K562 (cell line): ENCODE data around the gene SIRT5. TPM values are rescaled to one million over a fixed set of nuclear protein-coding genes. Genes with fewer than 3 reads are reported as not detected.

ENCODE experiments used
- ATAC-seq: fragments of 200-7000 bp; cut with Tn5 transposase; 3 replicates; pipeline ENCODE4 v1.9.1; 2020; ENCODE audit warnings: moderate library complexity
- BruUV-seq: library from RNA; stranded (reverse); fragments of 400-500 nt; replicated peaks from 2 replicates; lab custom pipeline; 2021; lab: Mats Ljungman, UMichigan
- CTCF ChIA-PET: fragments of 300-600 bp; formaldehyde crosslinking; extraction: SDS; loops from one replicate; lab custom pipeline; 2021; ENCODE audit warnings: low intra/inter-chr PET ratio; lab: Yijun Ruan, JAX
- POLR2A ChIA-PET: fragments of 300-600, 350-650 bp; sonication (Branson Sonifier 250); formaldehyde crosslinking; extraction: SDS; loops from one replicate; lab custom pipeline; 2021; ENCODE audit warnings: antibody characterized with exemption, inconsistent platforms; lab: Yijun Ruan, JAX
- DNase-seq, 4 experiments: peaks; one replicate each; pipeline versions ENCODE4 v3.0.0 to v3.0.0-alpha.2; 2011 to 2018; ENCODE audit warnings: low spot score in 3 of 4, mixed read lengths in 3 of 4; ENCODE audit errors: extremely low read depth in 1 of 4
- FAIRE-seq: peaks from 2 replicates; lab custom pipeline; 2011; peaks lifted over from hg19 to GRCh38; lab: Jason Lieb, UNC
- H2AFZ ChIP-seq: 2 replicates; pipeline ENCODE4 v1.6.0; 2011; ENCODE audit warnings: low read depth, low read length, control low read depth, inconsistent platforms
- H3K27ac ChIP-seq: fragments of 200-600 bp; 3 replicates; pipeline ENCODE4 v1.8.0; 2011; ENCODE audit warnings: low read depth, mild to moderate bottlenecking, control low read depth, inconsistent platforms, low read length, moderate library complexity, mixed read lengths; ENCODE audit errors: extremely low read depth
- H3K27me3 ChIP-seq, 2 experiments: fragments of 300-600 bp in 1 of 2; 2 replicates in 1 of 2; 3 replicates in 1 of 2; pipeline versions ENCODE4 v1.6.0 to v1.8.0; 2011; ENCODE audit warnings: inconsistent platforms in 2 of 2, low read length in 2 of 2, mild to moderate bottlenecking in 1 of 2, mixed read lengths in 1 of 2, moderate library complexity in 1 of 2; ENCODE audit not compliant: control insufficient read depth in 2 of 2, insufficient read depth in 2 of 2
- H3K36me3 ChIP-seq: fragments of 300-600 bp; 3 replicates; pipeline ENCODE4 v1.8.0; 2011; ENCODE audit warnings: mild to moderate bottlenecking, low read length, inconsistent platforms; ENCODE audit not compliant: control insufficient read depth, insufficient read depth
- H3K4me1 ChIP-seq, 2 experiments: fragments of 200-600 bp in 1 of 2; replicated peaks in 1 of 2; 2 replicates in 1 of 2; 3 replicates in 1 of 2; pipeline versions ENCODE4 v1.5.1 to v1.8.0; 2011; ENCODE audit warnings: inconsistent platforms in 2 of 2, low read length in 2 of 2, mild to moderate bottlenecking in 1 of 2, mixed read lengths in 1 of 2, moderate library complexity in 1 of 2; ENCODE audit not compliant: control insufficient read depth in 2 of 2, insufficient read depth in 2 of 2
- H3K4me2 ChIP-seq: 2 replicates; pipeline ENCODE4 v1.6.1; 2011; ENCODE audit warnings: low read length, control low read depth, inconsistent platforms, mixed read lengths; ENCODE audit not compliant: insufficient read depth
- H3K4me3 ChIP-seq: fragments of 200-600 bp; sonication (generic), shearing (Covaris generic); 2 replicates; pipeline ENCODE4 v1.5.1; 2016; ENCODE audit warnings: control low read depth, inconsistent platforms
- H3K79me2 ChIP-seq: fragments of 200-600 bp; 3 replicates; pipeline ENCODE4 v1.8.0; 2011; ENCODE audit warnings: low read length, inconsistent platforms; ENCODE audit not compliant: control insufficient read depth, insufficient read depth
- H3K9ac ChIP-seq, 2 experiments: 2 replicates each; pipeline versions ENCODE4 v1.6.0 to v1.6.1; 2011; ENCODE audit warnings: low read depth in 2 of 2, low read length in 2 of 2, control low read depth in 1 of 2, inconsistent platforms in 1 of 2, mild to moderate bottlenecking in 1 of 2, mixed read lengths in 1 of 2; ENCODE audit not compliant: insufficient read depth in 1 of 2
- H3K9me1 ChIP-seq: one replicate; pipeline ENCODE4 v1.6.0; 2011; ENCODE audit warnings: inconsistent platforms, mild to moderate bottlenecking, low read length, moderate library complexity; ENCODE audit not compliant: control insufficient read depth, insufficient read depth
- H3K9me3 ChIP-seq: replicated peaks from 2 replicates; pipeline ENCODE4 v1.5.1; 2011; ENCODE audit warnings: low read depth, low read length, inconsistent platforms; ENCODE audit not compliant: control insufficient read depth, insufficient read depth
- H4K20me1 ChIP-seq: replicated peaks from 2 replicates; pipeline ENCODE4 v1.6.1; 2011; ENCODE audit warnings: low read length, inconsistent platforms, mixed read lengths; ENCODE audit not compliant: control insufficient read depth, insufficient read depth
- ATF3 ChIP-seq, 2 experiments: fragments of 450-650 bp in 1 of 2; sonication (generic) in 1 of 2; formaldehyde crosslinking in 1 of 2; IDR thresholded peaks in 1 of 2; conservative IDR thresholded peaks in 1 of 2; 2 replicates each; pipeline versions ENCODE4 v1.6.1 to v1.8.1; 2016 to 2023; ENCODE audit warnings: mild to moderate bottlenecking in 2 of 2, moderate library complexity in 2 of 2, inconsistent platforms in 1 of 2, missing genetic modification reagents in 1 of 2
- JUND ChIP-seq, 2 experiments: IDR thresholded peaks; 2 replicates in 1 of 2; 3 replicates in 1 of 2; pipeline ENCODE4 v1.6.1; 2011; ENCODE audit warnings: borderline replicate concordance in 2 of 2, low read depth in 2 of 2, low read length in 2 of 2, improper control_type of control experiment in 1 of 2, missing biosample characterization in 1 of 2, missing genetic modification characterization in 1 of 2, missing genetic modification reagents in 1 of 2
- LEF1 ChIP-seq: fragments of 450-650 bp; IDR thresholded peaks from 2 replicates; pipeline ENCODE4 v1.6.1; 2016; ENCODE audit warnings: mild to moderate bottlenecking
- PHB ChIP-seq: fragments of 250-450 bp; sonication (Bioruptor Pico); IDR thresholded peaks from 2 replicates; pipeline ENCODE4 v1.5.0; 2021
- WGBS: fragments of 100-300 bp; shearing (Covaris generic); methylation state at CpG from one replicate; pipeline ENCODE4 v1.1.6; 2016; ENCODE audit warnings: low coverage, mixed read lengths; ENCODE audit not compliant: insufficient coverage; ENCODE audit errors: missing lambda C conversion rate; 5-methylcytosine and 5-hydroxymethylcytosine counted together
- in situ Hi-C: fragments of 300-500 bp; cut with MboI; formaldehyde crosslinking; loops from 4 replicates; pipeline ENCODE4 v1.15.0; 2018; ENCODE audit warnings: inconsistent platforms, mixed read lengths
- intact Hi-C: fragments of 100-400 bp; cut with micrococcal nuclease; formaldehyde crosslinking; loops from 2 replicates; pipeline ENCODE4 v1.14.2; 2022
- polyA plus RNA-seq, 8 experiments: library from polyadenylated mRNA; depleted of rRNA in 4 of 8; stranded (reverse) in 5 of 8; unstranded in 3 of 8; fragments of >200 nt; fragmentation: Nextera tagmentation in 2 of 8; fragmentation: Illumina TruSeq in 1 of 8; extraction: Ambion mirVana in 2 of 8; extraction: Trizol in 1 of 8; gene quantifications; 2 replicates each; pipeline versions ENCODE4 v1.2.1 to v1.2.3, GENCODE V29; 2011 to 2014; ENCODE audit warnings: inconsistent platforms in 1 of 8, missing spikeins in 1 of 8
- total RNA-seq, 7 experiments: library from RNA; depleted of rRNA in 6 of 7; stranded (reverse); fragments of >200 nt in 6 of 7; fragmentation: Illumina TruSeq in 2 of 7; extraction: Trizol in 2 of 7; gene quantifications; 2 replicates each; pipeline versions ENCODE4 v1.2.1 to v1.2.3, GENCODE V29; 2011 to 2021; ENCODE audit warnings: low replicate concordance in 1 of 7

The SIRT5 gene
- total and polyA plus RNA-seq, 9 of the 15 experiments (the other 6 are each of a cell fraction or from before 2014, with no cell fraction given), result 2.1 to 15.7 (median 11.4) TPM

GRCh38 chr6:13565921-13566320 is 8.5 kb upstream of the SIRT5 start:
- H3K36me3 ChIP-seq, result no peaks in the 10 kb centered on the region
- H3K4me3 ChIP-seq, result no peak overlapping the region
- H3K27ac ChIP-seq, result no peak overlapping the region
- no peaks in the 10 kb centered on the region for H3K4me1 ChIP-seq
- in situ Hi-C loops (no loop called here), intact Hi-C loops (no loop called here)
- BruUV-seq, result no TSS peak
- no peak overlapping the region for H3K4me2 ChIP-seq
- WGBS, result 45% methylated on average over 4 of the region's 4 CpGs
- no peak for TF ChIP-seq PHB (CRISPR knock-in tag)
- no peak for TF ChIP-seq LEF1
- TF ChIP-seq JUND (IDR thresholded peaks at IDR 0.05; ENCODE audit: borderline replicate concordance, low read depth, low read length), result peak; percentile 52; the same call in 1 of the 2 replicates
- TF ChIP-seq JUND (tag; IDR thresholded peaks at IDR 0.05; ENCODE audit: borderline replicate concordance, low read depth, low read length), result 0 out of 3 replicates have a peak, but pooled peaks have one; percentile 22
- TF ChIP-seq ATF3 (IDR thresholded peaks at IDR 0.05), result peak; percentile 66
- no peak for TF ChIP-seq ATF3 (CRISPR knock-in tag; conservative IDR thresholded peaks at IDR 0.05)
- H3K27me3 ChIP-seq, result peaks cover 0 to 11% of the 10 kb centered on the region in 2 experiments; a peak in 1 of 5 replicates
- H4K20me1 ChIP-seq, result no peaks in the 10 kb centered on the region
- H3K79me2 ChIP-seq, result no peaks in the 10 kb centered on the region
- no peak overlapping the region for H2AFZ ChIP-seq
- DNase-seq (no peak), FAIRE-seq (no peak), ATAC-seq (no peak)
- no peak overlapping the region for H3K9ac ChIP-seq
- CTCF ChIA-PET, result no interaction called here
- POLR2A ChIA-PET, result interaction anchor here (0.6 to 0.7 kb wide), 2 partner anchors 109 to 111 kb away, joined by 3 read pairs; no protein-coding TSS in a partner anchor
- no peaks in the 10 kb centered on the region for H3K9me1 ChIP-seq
- no peaks in the 10 kb centered on the region for H3K9me3 ChIP-seq
